Endothelial cell of umbilical vein (primary cell): ENCODE data around the gene ENAH. TPM values are rescaled to one million over a fixed set of nuclear protein-coding genes. Genes with fewer than 3 reads are reported as not detected.

Experiments used
- BruUV-seq: library from RNA; stranded (reverse); fragments of 400-500 nt; replicated peaks from 2 replicates; lab custom pipeline; 2021; lab: Mats Ljungman, UMichigan
- CTCF ChIA-PET: fragments of 300-600, 350-600 bp; sonication (Branson Sonifier 250); formaldehyde crosslinking; loops from one replicate; lab custom pipeline; 2021; ENCODE audit warnings: antibody characterized with exemption, inconsistent platforms; lab: Charles Lee
- POLR2A ChIA-PET: fragments of 300-600, 350-600 bp; sonication (Branson Sonifier 250); formaldehyde crosslinking; loops from one replicate; lab custom pipeline; 2021; ENCODE audit warnings: antibody characterized with exemption, inconsistent platforms; lab: Charles Lee
- DNase-seq: peaks from one replicate; pipeline ENCODE4 v3.0.0-alpha.2; 2011; ENCODE audit warnings: low read depth, low spot score
- FAIRE-seq: peaks from 2 replicates; lab custom pipeline; 2011; peaks lifted over from hg19 to GRCh38; lab: Jason Lieb, UNC
- H2AFZ ChIP-seq: 2 replicates; pipeline ENCODE4 v1.6.0; 2012; ENCODE audit warnings: low read depth, low read length, control low read depth, inconsistent platforms
- H3K27ac ChIP-seq: 2 replicates; pipeline ENCODE4 v1.5.1; 2011; ENCODE audit warnings: low read depth, mild to moderate bottlenecking, control low read depth, low read length, moderate library complexity; ENCODE audit not compliant: insufficient read depth
- H3K27me3 ChIP-seq, 2 experiments: 2 replicates each; pipeline versions ENCODE4 v1.6.0 to v1.6.1; 2011; ENCODE audit warnings: low read length in 2 of 2, mixed read lengths in 1 of 2; ENCODE audit not compliant: control insufficient read depth in 2 of 2, insufficient read depth in 2 of 2
- H3K36me3 ChIP-seq, 2 experiments: 2 replicates in 1 of 2; 3 replicates in 1 of 2; pipeline ENCODE4 v1.5.1; 2011; ENCODE audit warnings: low read length in 2 of 2, mild to moderate bottlenecking in 1 of 2, moderate library complexity in 1 of 2; ENCODE audit not compliant: control insufficient read depth in 2 of 2, insufficient read depth in 2 of 2; ENCODE audit errors: extremely low read depth in 1 of 2
- H3K4me1 ChIP-seq: 3 replicates; pipeline ENCODE4 v1.5.1; 2011; ENCODE audit warnings: mild to moderate bottlenecking, low read length; ENCODE audit not compliant: control insufficient read depth, insufficient read depth; ENCODE audit errors: extremely low read depth
- H3K4me2 ChIP-seq: 2 replicates; pipeline ENCODE4 v1.6.1; 2011; ENCODE audit warnings: low read length, control low read depth, mixed read lengths; ENCODE audit not compliant: insufficient read depth
- H3K4me3 ChIP-seq, 3 experiments: fragments of 200-600 bp in 1 of 3; sonication (generic), shearing (Covaris generic) in 1 of 3; replicated peaks in 1 of 3; 2 replicates each; pipeline ENCODE4 v1.5.1; 2011 to 2016; ENCODE audit warnings: control low read depth in 3 of 3, low read length in 3 of 3, mild to moderate bottlenecking in 2 of 3, inconsistent platforms in 1 of 3, low read depth in 1 of 3, moderate library complexity in 1 of 3; ENCODE audit not compliant: insufficient read depth in 1 of 3
- H3K79me2 ChIP-seq: 2 replicates; pipeline ENCODE4 v1.6.0; 2012; ENCODE audit warnings: low read length, inconsistent platforms; ENCODE audit not compliant: control insufficient read depth, insufficient read depth
- H3K9ac ChIP-seq: replicated peaks from 2 replicates; pipeline ENCODE3; 2011; ENCODE audit warnings: low read length, control low read depth; ENCODE audit not compliant: insufficient read depth; ENCODE audit errors: extremely low read depth
- H3K9me1 ChIP-seq: replicated peaks from 3 replicates; pipeline ENCODE4 v1.6.0; 2011; ENCODE audit warnings: mild to moderate bottlenecking, low read length; ENCODE audit not compliant: control insufficient read depth, insufficient read depth; ENCODE audit errors: extremely low read depth
- H3K9me3 ChIP-seq: replicated peaks from 2 replicates; pipeline ENCODE4 v1.5.1; 2012; ENCODE audit warnings: low read length, inconsistent platforms; ENCODE audit not compliant: control insufficient read depth, insufficient read depth
- H4K20me1 ChIP-seq: replicated peaks from 2 replicates; pipeline ENCODE3; 2011; ENCODE audit warnings: mild to moderate bottlenecking, low read length; ENCODE audit not compliant: control insufficient read depth, insufficient read depth; ENCODE audit errors: extremely low read depth
- CTCF ChIP-seq, 2 donors: IDR thresholded peaks; 1 replicate in 1 of 2; 2 replicates in 1 of 2; pipeline ENCODE4 v1.5.1; 2011; ENCODE audit warnings: low read length in 2 of 2, mild to moderate bottlenecking in 2 of 2, moderate library complexity in 2 of 2, control low read depth in 1 of 2, inconsistent platforms in 1 of 2, low read depth in 1 of 2; ENCODE audit not compliant: insufficient read depth in 1 of 2; ENCODE audit errors: extremely low read depth in 1 of 2
- FOS ChIP-seq: IDR thresholded peaks from 2 replicates; pipeline ENCODE4 v1.6.1; 2011; ENCODE audit warnings: mild to moderate bottlenecking, low read length, moderate library complexity, borderline replicate concordance; ENCODE audit not compliant: insufficient read depth
- GATA2 ChIP-seq: IDR thresholded peaks from 2 replicates; pipeline ENCODE4 v1.7.0; 2011; ENCODE audit warnings: low read depth, mild to moderate bottlenecking, moderate library complexity, mixed read lengths, low read length; ENCODE audit not compliant: insufficient read length, insufficient read depth
- JUN ChIP-seq: IDR thresholded peaks from 2 replicates; pipeline ENCODE4 v1.6.1; 2011; ENCODE audit warnings: borderline replicate concordance, low read depth; ENCODE audit not compliant: insufficient read length, insufficient read depth
- MYC ChIP-seq: IDR thresholded peaks from one replicate; pipeline ENCODE4 v1.6.1; 2011; ENCODE audit warnings: mild to moderate bottlenecking, low read depth, low read length
- POLR2A ChIP-seq: IDR thresholded peaks from 2 replicates; pipeline ENCODE4 v1.6.1; 2012; ENCODE audit warnings: low read depth, mild to moderate bottlenecking, control low read depth, low read length
- POLR2AphosphoS5 ChIP-seq: IDR thresholded peaks from 2 replicates; pipeline ENCODE4 v1.6.1; 2012; ENCODE audit warnings: low read depth, mild to moderate bottlenecking, control low read depth, low read length, moderate library complexity; ENCODE audit not compliant: insufficient read depth
- dilution Hi-C: fragments of 300-500 bp; cut with MboI; formaldehyde crosslinking; loops from one replicate; pipeline ENCODE4 v1.15.0; 2019; ENCODE audit warnings: low sequenced_read_pairs; ENCODE audit not compliant: extremely low pct_ligation_motif_present
- intact Hi-C: fragments of 100-400 bp; cut with micrococcal nuclease; formaldehyde crosslinking; loops from one replicate; pipeline ENCODE4 v1.10.0; 2022
- polyA plus RNA-seq, 4 experiments: library from polyadenylated mRNA; depleted of rRNA in 3 of 4; stranded (reverse) in 3 of 4; unstranded in 1 of 4; fragments of >200 nt; gene quantifications; 2 replicates each; pipeline versions ENCODE4 v1.2.1 to v1.2.3, GENCODE V29; 2011 to 2012; ENCODE audit warnings: missing spikeins in 1 of 4
- total RNA-seq: library from RNA; stranded (reverse); gene quantifications from 2 replicates; pipeline ENCODE4 v1.2.3, GENCODE V29; 2021
- TF ChIP-seq, protein P1 (sequence below): IDR thresholded peaks from 2 replicates; pipeline ENCODE4 v1.6.1; 2011; ENCODE audit not compliant: insufficient read depth, insufficient read length

ENAH gene
- total and polyA plus RNA-seq, 2 donors (not counting 3 experiments of a cell fraction or from before 2014, with no cell fraction given) = 19.9 to 95.6 TPM

DNA sequence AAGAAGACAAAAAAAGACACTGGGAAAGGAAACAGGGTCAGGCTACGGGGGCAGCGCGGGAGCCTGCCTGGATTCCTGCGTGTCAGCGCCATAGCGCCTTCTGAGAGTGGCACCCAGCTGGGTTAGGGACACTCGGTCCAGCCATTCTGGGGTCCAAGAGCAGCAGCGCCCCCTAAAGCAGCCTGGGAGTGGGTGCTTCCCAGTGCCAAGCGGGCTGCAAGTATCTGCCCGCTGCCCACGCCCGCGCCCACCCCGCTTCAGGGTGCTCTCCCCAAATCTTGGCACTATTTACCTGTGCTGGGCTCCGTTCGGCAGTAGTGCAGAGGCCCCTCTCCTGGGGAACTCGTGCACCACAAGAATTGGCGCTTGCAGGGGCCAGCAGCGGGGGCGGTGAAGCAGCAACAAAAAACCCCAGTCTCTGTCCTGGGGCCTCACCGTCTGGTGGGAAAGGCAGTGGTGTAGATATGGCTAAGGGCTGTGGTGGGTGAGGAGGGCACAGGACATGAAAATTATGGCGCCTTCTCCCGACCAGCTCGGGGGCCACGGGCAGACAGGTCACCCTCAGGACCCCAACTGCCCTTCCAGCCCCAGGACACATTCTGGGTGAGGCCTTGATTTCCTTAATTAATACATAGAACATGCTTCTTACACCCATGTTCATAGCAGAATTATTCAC is 200.9 kb downstream of the ENAH start:
- ChIA-PET POLR2A (no interaction called here), CTCF (interaction anchor here (3.0 kb wide), 1 partner anchor 11 kb away, joined by 12 read pairs; no protein-coding TSS in a partner anchor)
- no peaks in the 10 kb centered on the region for H4K20me1 ChIP-seq
- DNase-seq = no peak
- H2AFZ ChIP-seq = no peak overlapping the region
- peaks cover 10% of the 10 kb centered on the region for H3K4me1 ChIP-seq
- no peaks in the 10 kb centered on the region for H3K9me3 ChIP-seq
- no peak for TF ChIP-seq GATA2
- no peak for TF ChIP-seq JUN
- TF ChIP-seq CTCF (IDR thresholded peaks at IDR 0.05; ENCODE audit: extremely low read depth in 1 of 2, insufficient read depth in 1 of 2, low read depth in 1 of 2, low read length in 2 of 2) = no peak
- TF ChIP-seq, protein P1, sequence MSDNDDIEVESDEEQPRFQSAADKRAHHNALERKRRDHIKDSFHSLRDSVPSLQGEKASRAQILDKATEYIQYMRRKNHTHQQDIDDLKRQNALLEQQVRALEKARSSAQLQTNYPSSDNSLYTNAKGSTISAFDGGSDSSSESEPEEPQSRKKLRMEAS = no peak
- H3K4me3 ChIP-seq = no peak overlapping the region
- H3K27me3 ChIP-seq = peaks cover 2% of the 10 kb centered on the region in 2 experiments
- H3K9me1 ChIP-seq = no peaks in the 10 kb centered on the region
- intact Hi-C loops (no loop called here), dilution Hi-C loops (no loop called here)
- no peak overlapping the region for H3K27ac ChIP-seq
- no peaks in the 10 kb centered on the region for H3K79me2 ChIP-seq
- FAIRE-seq = no peak
- no TSS peak for BruUV-seq
- H3K36me3 ChIP-seq = no peaks in the 10 kb centered on the region
- H3K9ac ChIP-seq = no peak overlapping the region
- H3K4me2 ChIP-seq = no peak overlapping the region

DNA sequence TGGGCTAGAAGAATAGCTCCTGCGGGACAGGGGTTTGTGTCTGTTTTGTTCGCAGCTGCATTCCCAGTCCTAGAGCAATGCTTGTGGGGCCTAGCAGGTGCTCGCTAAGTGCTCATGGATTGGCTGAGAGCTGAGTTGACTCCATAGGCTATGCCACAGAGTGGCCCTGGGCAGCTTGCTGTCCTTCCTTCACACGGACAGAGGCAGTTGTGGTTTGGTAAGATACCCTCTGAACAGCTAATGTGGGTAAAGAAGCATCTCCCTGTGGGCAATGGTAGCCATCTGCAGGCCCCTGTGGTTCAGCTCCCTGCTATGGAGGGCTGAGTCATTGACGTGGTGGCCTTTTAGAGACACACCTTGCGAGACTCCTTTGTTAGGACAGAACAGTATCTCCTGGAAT is 201.6 kb downstream of the ENAH start:
- no peak overlapping the region for H3K4me2 ChIP-seq
- no peak for TF ChIP-seq FOS
- no peak for TF ChIP-seq POLR2AphosphoS5
- no peak for TF ChIP-seq CTCF (IDR thresholded peaks at IDR 0.05; ENCODE audit: extremely low read depth in 1 of 2, insufficient read depth in 1 of 2, low read depth in 1 of 2, low read length in 2 of 2)
- no peak for TF ChIP-seq MYC
- TF ChIP-seq JUN = no peak
- no peak for TF ChIP-seq POLR2A
- H3K9me3 ChIP-seq = no peaks in the 10 kb centered on the region
- ChIA-PET POLR2A (no interaction called here), CTCF (interaction anchor here (0.5 to 3.0 kb wide), 2 partner anchors 11 to 952 kb away, joined by 3 to 12 read pairs; no protein-coding TSS in a partner anchor)
- dilution Hi-C loops = no loop called here
- FAIRE-seq (no peak), DNase-seq (no peak)
- peaks cover 12% of the 10 kb centered on the region for H3K4me1 ChIP-seq
- H3K9ac ChIP-seq = no peak overlapping the region
- H3K36me3 ChIP-seq = no peaks in the 10 kb centered on the region
- no TSS peak for BruUV-seq
- no peaks in the 10 kb centered on the region for H3K9me1 ChIP-seq
- H2AFZ ChIP-seq = no peak overlapping the region
- intact Hi-C loops = no loop called here
- no peak overlapping the region for H3K27ac ChIP-seq
- H4K20me1 ChIP-seq = no peaks in the 10 kb centered on the region
- no peaks in the 10 kb centered on the region for H3K79me2 ChIP-seq
- H3K4me3 ChIP-seq = no peak overlapping the region
- peaks cover 2% of the 10 kb centered on the region in 2 experiments for H3K27me3 ChIP-seq
